DMS153 (cell line): ENCODE measurements around the gene ZC3H10.
"Not testable (repeated sequence)": the region's sequence is repeated elsewhere in the genome, so short reads cannot be mapped to it uniquely, and the experiment has no call there.

Experiments used
- DNase-seq: peaks from one replicate; lab custom pipeline; 2025; lab: John Stamatoyannopoulos, UW

Gene ZC3H10

GRCh38 chr12:56154818-56155217 lies 36.8 kb downstream of the ZC3H10 start:
- no peak for DNase-seq

GRCh38 chr12:56155256-56155845 lies 37.3 kb downstream of the ZC3H10 start:
- no peak for DNase-seq

GRCh38 chr12:56156464-56157200 lies 38.6 kb downstream of the ZC3H10 start:
- not testable (repeated sequence) for DNase-seq

GRCh38 chr12:56157201-56158028 lies 39.3 kb downstream of the ZC3H10 start:
- peak; percentile 77 for DNase-seq

GRCh38 chr12:56158029-56158925 lies 40.2 kb downstream of the ZC3H10 start, which contains the start of gene MYL6:
Gene MYL6, plus strand, starts transcription at chr12:56158359. Its CDS starts 43 bp downstream, at chr12:56158402.
- peak; percentile 94 for DNase-seq

- peak; percentile 10 for DNase-seq
Observed at GRCh38 chr12:56158926-56159461, 40.9 kb downstream of the ZC3H10 start.

- DNase-seq, result no peak
Observed at GRCh38 chr12:56159482-56160192, 41.6 kb downstream of the ZC3H10 start.

GRCh38 chr12:56160193-56160763 lies 42.2 kb downstream of the ZC3H10 start:
- no peak for DNase-seq

GRCh38 chr12:56160894-56161689 lies 43.0 kb downstream of the ZC3H10 start:
- no peak for DNase-seq

- DNase-seq, result no peak
Observed at GRCh38 chr12:56161690-56162351, 43.8 kb downstream of the ZC3H10 start.

GRCh38 chr12:56162468-56163290 lies 44.6 kb downstream of the ZC3H10 start:
- DNase-seq, result no peak

GRCh38 chr12:56163533-56164344 lies 45.7 kb downstream of the ZC3H10 start:
- DNase-seq, result no peak

GRCh38 chr12:56164345-56164729 lies 46.3 kb downstream of the ZC3H10 start:
- no peak for DNase-seq

- DNase-seq, result no peak
Observed at GRCh38 chr12:56165369-56165768, 47.3 kb downstream of the ZC3H10 start.

GRCh38 chr12:56169229-56169759 lies 51.2 kb downstream of the ZC3H10 start:
- DNase-seq, result no peak

GRCh38 chr12:56172839-56173238 lies 54.8 kb downstream of the ZC3H10 start:
- DNase-seq, result no peak
